Stimulated activated CD8-positive, alpha-beta memory T cell treated with anti-CD3 and anti-CD28 coated beads, Interleukin-15, amount 100 ng/mL, for 48 hours (primary cell): Measurements from ENCODE around the gene MBTPS1.

Experiments
- DNase-seq, 2 donors: peaks; one replicate each; pipeline ENCODE4 v3.0.0-alpha.2; 2020; ENCODE audit warnings: low read depth in 2 of 2

Gene MBTPS1

DNA sequence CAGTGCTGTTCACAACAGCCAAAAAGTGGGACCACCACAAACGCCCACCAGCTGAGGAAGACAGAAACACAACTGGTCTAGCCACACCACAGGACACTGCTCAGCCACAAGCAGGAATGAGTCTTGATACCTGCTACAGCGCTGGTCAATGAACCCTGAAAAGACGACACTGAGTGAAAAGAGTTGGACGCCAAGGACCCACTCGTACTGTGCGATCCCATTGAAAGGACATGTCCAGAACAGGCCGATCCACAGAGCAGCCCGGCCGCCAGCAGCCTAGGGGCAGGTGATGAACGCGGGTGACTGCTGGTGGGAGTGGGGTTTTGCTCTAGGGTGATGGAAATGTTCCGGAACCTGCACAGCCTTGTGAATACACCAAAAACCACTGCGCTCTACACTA lies 63.5 kb downstream of the MBTPS1 start:
- no peak for DNase-seq

DNA sequence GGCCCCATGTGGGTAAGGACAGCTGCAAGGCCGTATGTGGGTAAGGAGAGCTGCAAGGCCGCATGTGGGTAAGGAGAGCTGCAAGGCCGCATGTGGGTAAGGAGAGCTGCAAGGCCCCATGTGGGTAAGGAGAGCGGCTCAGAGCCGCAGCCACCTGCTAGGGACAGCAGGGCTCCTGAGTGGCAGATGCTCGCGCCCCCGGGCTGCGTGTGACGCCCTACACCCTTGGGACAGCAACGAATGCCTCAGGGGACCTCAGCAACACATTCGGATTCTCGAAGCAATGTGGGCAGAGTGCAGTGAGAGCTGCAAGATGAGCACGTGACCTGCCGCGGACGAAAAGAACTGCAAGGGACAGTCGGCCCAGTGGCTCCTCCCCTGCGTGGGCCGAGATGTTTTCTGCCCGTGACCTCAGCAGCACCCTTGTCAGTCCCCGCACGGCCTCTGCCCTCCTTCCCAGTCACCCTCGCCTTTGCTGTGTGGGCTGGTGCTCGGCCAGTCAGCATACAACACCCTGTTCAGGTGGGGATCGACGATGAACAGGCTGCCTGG lies 64.6 kb downstream of the MBTPS1 start:
- DNase-seq = no peak

DNA sequence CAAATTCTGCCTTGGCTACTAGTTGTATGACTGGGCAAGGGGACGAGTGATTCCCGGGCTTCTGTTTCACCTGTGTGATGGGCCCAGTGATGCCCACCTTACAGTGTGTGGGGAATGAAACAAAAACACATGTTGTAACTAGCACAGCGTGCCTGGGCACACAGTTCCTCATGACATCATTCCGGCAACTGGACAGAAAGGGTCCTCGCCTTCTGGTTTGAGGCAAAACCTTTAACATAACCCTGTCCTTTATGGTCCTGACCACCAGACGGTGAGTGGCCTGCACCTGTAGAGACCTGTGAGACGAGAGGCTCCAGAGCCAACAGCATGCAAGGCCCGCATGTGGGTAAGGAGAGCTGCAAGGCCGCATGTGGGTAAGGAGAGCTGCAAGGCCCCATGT lies 66.4 kb downstream of the MBTPS1 start:
- DNase-seq = no peak

DNA sequence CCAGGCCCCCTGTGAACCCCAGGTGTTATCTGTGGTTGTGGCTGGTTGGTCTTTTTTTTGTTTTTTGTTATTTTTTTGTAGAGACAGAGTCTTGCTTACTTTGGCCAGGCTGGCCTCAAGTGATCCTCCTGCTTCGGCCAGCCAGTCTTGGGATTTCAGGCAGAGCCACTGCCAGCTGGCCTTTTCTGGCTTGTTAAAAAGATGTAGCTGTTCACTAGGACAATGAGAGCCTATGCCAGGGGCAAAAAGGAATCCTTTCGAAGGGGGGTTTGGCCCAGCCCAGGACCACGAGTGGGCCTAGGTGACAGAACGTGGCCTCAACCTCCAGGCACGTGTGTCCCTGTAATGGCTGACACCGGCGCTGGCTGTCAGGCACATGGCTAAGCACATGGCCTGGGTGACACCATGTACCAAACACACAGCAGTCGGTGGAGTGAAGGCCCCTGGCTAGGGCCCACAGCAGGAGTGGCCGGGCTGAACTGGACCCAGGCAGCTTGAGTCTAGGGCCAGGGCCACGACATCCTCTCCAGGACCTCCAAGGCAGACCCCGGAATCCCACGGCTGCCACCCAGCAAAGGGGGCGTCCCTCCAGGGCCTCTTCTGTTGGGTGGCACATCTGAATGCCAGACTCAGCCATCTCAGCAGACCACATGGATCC lies 67.2 kb downstream of the MBTPS1 start:
- DNase-seq = no peak

DNA sequence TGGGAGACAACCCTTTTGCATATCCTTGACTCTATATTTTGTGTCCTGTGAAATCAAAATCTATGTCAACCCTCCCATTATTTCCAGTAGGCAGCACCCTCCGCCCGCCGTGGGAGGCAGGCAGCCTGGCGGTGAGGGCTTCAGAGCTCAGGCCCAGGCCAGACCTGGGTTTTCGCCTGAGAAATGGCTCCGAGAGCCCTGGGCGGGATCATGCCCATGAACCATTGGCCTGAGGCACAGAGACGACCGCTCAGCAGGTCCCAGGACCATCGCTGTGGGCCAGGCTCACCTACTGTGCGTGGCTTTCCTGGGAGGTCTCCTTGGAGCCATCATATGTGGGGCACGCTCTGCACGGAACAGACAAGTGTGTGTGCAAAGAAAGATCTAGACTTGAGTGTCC lies 67.9 kb downstream of the MBTPS1 start:
- no peak for DNase-seq

DNA sequence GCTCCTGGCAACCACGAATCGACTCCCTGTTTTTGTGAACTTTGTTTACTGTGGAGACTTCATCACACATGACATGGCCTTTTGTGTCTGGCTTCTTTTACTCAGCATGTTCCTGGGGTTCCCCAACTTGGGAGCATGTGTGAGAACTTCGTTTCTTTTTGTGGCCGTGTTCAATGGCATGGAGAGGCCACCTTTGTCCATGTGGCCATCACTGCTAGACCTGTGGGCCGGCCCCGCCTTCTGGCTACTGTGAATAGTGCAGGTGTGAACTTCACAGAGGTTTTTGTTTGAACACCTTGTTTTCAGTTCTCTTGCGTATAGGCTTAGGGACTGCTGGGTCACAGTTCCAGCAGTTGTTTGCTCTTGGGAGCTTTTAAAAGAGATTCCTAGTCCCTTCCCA lies 68.5 kb downstream of the MBTPS1 start:
- no peak for DNase-seq

DNA sequence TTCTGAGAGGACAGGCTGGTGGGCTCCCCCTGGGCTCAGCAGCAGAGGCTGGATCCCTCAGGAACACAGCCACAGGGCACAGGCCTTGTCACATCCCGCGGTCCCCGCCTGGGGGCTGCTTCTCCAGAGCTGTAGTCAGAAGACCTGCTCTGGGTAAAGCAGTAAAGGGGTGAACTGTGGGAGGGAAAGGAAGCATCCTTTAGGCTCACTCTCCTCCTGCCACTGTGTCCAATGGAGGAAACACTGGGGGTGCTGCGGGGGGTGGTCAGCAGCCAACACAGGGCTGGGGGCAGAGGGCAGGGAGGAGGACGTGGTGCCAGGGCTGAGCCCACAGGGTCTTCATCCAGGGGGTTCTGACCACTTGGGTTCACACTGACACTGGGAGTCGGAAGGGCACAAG lies 69.1 kb downstream of the MBTPS1 start:
- DNase-seq = no peak

DNA sequence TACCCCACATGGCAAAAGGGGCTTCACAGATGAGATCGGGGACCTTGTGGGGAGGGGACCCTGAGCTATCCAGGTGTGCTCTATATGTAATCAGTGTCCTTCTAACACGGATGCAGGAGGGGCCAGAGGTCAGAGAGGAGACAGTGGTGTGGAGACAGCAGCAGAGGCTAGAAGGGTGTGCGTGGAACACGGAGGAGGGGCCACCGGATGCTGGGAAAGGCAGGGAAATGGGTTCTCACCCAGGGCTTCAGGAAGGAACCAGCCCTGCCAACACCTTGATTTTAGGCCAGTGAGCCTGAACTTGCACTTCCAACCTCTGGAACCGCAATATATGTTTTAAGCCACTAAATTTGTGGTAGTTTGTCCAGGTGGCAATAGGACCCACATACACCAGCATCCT lies 69.5 kb downstream of the MBTPS1 start:
- DNase-seq = no peak

DNA sequence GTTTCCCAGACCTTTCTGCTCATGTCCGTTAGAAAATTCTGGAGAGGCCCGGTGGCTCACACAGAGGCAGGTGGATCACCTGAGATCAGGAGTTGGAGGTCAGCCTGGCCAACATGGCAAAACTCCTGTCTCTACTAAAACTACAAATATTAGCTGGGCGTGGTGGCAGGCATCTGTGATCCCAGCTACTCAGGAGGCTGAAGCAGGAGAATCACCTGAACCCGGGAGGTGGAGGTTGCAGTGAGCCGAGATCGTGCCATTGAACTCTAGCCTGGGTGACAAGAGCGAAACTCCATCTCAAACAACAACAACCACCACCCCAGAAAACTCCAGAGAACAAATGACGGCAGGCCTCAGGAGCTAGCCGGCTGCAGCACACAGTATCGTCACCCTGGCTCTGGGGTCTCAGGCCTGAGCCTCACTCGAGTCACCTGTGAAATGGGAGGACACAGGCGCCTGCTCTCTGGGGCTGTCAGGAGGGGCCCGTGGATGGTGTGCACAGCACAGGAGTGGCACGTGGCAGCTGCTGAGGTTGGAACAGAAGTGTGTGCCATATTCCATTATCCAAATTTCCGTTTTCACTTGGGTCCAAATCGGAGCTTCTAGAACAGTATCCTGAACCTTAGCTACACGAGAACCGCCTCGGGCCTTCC lies 70.8 kb downstream of the MBTPS1 start:
- DNase-seq = no peak

DNA sequence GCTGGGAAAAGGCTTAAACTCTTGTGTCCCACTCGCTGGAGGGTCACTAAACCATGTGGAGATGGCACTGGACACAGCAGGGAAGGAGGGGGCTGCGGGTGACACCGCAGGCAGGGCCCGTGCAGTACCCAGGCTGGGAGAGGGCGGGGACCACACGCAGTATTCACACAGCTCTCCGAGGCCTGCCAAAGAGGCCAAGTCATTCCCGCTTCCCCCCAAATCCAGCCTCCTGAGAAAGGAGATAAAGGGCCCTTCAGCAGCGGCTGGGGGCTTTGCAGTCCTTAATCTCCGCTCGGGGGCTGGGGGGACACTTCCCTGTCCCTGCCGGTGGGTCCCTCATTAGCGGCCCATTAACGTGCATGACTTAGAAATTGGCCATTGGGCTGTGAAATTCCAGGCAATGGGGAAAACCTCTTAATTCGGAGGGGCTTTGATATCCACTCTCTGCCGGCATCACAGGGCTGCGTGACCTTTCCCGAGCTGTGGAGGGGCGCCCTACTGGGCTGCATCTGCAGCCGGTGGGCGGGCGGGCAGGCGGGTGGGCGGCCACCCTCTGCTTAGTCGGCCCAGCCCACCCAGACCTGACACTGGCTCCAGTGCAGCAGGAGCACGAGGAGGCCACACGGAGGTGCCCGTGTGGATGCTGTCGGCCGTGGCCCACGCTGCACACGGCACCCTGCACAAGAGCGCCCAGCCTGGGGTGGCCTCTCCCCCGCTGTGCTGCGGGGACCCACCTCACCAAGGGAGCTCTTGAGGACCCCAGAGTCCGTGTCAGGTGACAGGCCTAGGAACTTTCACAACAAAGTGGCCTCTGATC lies 71.5 kb downstream of the MBTPS1 start:
- no peak for DNase-seq

DNA sequence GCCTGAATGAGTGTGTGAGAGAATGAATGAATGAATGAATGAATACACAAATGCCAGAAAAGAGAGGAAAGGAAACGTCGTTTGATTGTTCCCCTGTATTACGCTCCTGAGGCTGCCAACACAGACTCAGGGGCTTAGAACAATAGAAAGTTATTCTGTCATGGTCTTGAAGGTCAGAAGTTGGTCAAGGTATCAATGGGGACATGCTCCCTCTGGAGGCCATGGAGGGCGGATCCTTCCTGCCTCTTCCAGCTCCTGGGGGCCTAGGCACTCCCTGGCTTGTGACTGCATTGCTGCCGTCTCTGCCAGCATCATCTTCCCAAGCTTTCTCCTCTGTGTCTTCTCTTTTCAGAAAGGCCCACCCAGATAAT lies 72.6 kb downstream of the MBTPS1 start:
- no peak for DNase-seq

DNA sequence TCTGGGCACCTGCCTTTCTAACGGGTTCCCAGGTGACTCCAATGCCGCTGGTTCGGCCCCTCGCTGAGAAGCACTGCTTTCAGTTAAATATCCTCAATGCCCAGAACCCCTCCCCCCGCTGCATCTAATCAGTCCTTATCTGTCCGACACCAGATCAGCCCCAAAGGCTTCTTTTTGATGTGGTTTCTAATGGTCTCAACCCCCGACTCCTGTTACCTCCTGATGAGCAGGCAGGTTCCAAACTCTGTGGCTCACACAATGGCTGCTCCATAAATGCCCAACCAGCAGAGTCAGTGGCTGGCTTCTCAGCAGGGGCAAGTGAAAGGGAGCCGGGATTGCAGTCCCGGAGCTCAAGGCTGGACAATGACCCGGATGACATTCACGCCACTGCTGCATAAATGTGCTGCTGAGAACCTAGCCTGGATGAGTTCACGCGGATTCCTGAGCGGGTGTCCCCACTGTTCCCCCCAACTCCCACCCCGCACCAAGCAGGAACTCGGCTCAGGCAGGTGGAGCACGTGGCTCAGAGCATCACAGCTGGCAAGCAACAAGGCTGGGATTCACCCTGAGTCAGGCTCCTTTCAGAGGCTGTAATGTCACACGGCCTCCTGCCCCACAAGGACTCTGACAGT lies 73.1 kb downstream of the MBTPS1 start:
- no peak for DNase-seq

DNA sequence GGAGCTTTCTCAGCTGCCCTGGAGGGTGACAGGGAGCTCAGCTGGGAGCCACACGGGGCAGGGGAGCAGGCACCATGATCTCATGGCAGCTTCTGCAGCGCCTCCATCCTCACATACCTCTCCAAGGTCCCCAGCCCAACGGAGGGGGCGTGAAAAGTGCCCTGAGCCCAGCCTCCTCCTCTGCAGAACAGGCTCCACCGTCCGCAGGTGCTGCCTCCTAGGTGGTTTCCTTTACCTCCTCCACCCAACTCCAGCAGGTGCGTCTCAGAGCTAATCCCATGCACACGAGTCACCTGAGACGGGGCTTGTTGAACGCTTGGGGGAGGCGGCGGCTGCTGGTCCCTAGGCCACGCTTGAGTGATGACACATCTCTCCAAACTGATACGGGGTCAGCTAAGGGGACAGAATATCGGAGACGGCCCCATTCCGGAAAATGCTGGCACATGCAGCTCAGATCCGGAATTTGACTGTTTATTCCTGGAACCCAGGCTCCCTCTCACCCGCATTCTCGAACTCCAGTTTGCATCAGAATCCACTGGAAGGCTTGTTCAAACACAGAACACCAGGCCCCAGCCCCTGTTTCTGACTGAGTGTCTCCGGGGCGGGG lies 73.8 kb downstream of the MBTPS1 start:
- DNase-seq = no peak

DNA sequence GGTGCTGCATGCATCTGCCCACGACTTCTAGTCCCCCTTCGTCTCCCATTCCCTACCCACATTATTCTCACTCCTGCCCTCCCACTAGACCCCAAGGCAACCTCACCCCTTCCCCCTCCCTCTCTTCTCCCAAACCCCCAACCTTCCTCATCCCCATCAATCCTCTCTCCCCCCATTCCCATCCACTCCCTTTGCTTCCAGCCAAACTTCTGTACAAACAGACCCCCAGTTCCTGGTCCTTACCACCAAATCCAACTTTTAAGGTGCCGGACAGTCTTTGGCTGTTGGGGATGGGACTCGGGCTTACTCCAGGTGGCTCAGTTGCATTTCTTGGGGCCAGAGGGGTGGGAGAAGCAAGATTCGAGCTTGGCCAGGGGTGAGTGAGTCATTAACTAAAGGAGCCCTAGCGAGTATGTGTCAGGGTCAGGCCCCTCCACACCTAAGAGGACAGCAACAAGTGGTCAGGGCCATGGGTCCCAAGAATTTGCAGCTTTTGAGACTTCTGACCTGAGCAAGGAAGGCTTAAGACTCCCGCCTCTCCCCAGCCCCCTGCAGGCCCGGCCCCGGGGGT lies 74.3 kb downstream of the MBTPS1 start, which contains the start of gene SLC38A8:
Gene SLC38A8 (minus strand): TSS at position 488 of the 571 bp plus-strand sequence. CDS start 638 bp downstream, outside the sequence.
- DNase-seq = no peak

DNA sequence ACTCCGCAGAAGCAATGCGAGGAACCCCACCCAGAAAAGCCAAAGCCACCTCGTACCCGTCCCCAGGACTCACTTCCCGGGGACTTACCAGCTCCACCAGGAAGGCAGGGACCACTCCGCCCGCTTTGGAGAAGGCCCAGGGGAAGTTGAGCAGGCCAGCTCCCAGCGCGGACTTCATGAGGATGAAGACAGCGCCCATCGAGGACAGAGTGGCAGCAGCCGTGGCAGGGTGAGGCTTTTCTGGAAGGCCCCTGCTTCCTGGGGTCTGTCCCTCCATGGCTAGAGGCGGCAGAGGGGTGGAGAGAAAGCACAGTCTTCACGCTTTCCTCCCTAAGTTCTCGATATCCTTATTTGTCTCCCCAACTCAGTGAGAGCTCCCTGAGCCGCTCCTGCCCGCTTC lies 74.9 kb downstream of the MBTPS1 start:
- DNase-seq = no peak

DNA sequence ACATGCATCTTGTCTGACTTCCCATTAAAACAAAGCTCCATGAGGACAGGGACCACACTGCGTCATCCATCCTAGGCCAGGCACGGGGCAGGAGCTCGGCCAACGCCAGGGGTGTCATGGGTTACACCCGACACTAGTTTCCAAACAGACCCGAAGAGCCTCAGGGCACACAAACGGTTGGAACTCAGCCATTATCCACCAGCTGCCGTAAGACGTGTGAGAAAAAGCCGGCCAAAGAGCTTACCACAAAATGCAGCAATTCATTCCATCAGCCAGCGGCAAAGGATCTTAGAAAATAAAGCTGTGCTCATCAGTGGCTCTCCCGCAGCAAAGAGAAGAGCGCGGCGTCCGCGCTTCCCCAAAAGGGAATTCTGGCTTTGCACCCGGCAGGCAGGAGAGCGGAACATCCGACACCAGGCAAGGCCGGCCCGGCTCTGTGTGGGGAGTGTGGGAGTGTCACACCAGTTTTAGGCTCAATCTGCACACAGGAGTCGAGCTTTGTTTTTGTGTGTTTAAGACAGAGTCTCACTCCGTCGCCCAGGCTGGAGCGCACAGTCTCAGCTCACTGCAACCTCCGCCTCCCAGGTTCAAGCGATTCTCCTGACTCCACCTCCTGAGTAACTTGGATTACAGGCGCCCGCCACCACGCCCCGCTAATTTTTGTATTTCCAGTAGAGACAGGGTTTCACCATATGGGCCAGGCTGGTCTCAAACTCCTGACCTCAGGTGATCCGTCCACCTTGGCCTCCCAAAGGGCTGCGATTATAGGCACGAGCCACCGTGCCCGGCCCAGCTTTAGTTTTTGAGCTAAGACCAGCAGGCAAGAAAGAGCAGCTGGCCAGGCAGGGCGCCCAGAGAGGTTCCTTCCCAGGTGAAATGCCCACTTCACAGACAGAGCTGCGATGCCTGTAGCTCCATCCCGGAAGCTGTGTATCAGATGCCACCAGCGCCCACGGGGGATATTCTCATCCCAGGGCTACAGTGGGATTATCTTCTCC lies 75.6 kb downstream of the MBTPS1 start:
- no peak for DNase-seq

DNA sequence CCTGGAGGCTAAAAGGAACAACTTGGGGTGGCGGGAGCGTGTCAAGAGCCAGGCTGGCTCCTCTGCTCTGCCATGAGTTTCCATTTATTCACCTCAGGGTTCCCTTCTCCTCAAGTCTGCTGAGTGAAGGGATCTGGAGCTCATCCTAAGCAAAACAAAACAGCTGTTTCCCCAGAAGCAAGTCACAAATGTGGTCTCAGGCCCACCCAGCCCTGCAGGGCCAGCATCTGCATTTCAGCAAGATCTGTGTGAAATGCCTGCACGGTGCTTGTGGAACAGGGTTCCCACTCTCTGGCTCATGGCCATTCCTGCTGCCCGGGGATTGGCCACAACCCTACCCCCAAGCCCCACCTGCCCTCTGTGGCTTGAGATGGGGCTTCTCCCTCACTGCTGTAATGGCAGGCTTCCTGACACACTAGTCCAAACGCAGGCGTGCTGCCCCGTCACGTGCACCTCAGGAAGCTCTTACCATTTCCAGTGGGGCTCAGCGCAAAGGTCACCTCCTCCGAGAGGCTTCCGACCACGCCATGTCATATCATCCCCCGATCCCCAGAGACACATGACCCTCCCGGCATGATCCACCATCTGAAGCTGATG lies 76.4 kb downstream of the MBTPS1 start:
- DNase-seq = no peak

DNA sequence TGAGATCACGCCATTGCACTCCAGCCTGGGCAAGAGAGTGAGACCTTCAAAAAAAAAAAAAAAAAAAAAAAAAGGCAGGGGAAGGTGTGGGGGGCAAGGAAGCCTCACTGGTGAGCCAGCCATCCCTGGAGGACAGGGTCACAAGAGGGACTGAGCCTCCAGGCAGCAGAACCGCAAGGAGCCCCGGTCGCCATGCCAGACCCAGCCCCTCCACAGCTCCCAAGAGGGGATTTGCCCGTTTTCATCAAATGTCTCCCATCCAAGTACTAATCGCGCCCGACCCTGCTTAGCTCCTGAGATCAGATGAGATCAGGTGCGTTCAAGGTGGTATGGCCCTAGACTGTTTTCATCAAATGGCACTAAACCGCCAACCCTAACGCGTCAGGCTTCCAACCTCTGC lies 77.0 kb downstream of the MBTPS1 start:
- DNase-seq = no peak

DNA sequence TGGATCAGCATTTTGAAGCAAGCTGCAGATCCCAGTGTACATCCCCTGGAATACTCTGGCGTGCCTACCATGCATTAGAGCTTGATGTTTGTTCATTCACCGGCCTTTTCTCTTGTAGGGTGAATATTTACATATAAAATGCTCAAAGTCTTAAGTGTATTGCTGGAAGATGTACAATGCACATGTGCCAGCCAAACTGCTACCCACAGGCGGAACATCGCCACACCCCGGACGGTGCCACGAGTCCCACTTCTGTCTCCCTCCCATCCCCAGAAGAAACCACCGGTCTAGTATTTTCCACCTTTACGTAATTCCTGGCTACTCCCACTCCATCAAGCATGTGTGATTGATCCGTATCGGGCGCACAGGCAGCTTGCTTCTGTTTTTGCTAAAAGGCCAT lies 78.3 kb downstream of the MBTPS1 start:
- DNase-seq = no peak

DNA sequence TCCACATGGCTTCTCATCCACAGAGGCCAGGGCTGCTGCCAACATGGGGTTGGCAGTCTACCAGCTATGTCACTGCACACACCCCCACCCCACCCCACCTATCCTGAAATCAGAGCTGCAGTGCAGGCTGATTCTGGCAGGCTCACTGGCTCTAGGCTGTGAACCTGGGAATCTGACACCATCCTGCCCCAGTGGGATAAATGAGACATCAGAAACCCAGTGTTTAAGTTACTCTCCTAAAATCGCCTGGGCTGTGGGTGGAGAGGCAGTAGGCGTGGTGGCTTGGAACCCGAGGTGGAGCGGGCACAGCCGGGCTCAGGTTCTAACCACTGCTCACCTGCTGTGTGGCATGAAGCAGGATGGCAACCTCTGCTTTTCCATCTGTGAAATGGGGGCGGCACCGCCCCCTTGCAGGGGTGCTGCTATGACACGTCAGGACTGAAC lies 79.7 kb downstream of the MBTPS1 start:
- DNase-seq = no peak
